Skeletal muscle tissue (tissue), 4 donors: ENCODE results near the gene SRP9. TPM values are rescaled to one million over a fixed set of nuclear protein-coding genes. Genes with fewer than 3 reads are reported as not detected.

Source experiments
- H3K27ac ChIP-seq: one replicate; pipeline ENCODE4 v1.7.0; 2013; ENCODE audit warnings: mild to moderate bottlenecking, low read depth, low read length, inconsistent platforms
- H3K27me3 ChIP-seq, 3 donors: one replicate each; pipeline ENCODE4 v1.7.0; 2013; ENCODE audit warnings: low read length in 3 of 3; ENCODE audit not compliant: control insufficient read depth in 3 of 3, insufficient read depth in 3 of 3
- H3K36me3 ChIP-seq, 3 donors: one replicate each; pipeline ENCODE4 v1.7.0; 2013; ENCODE audit warnings: low read length in 3 of 3; ENCODE audit not compliant: control insufficient read depth in 3 of 3, insufficient read depth in 3 of 3
- H3K4me1 ChIP-seq, 3 donors: one replicate each; pipeline ENCODE4 v1.7.0; 2013; ENCODE audit warnings: low read length in 3 of 3, mild to moderate bottlenecking in 3 of 3; ENCODE audit not compliant: control insufficient read depth in 3 of 3, insufficient read depth in 3 of 3
- H3K4me3 ChIP-seq, 3 donors: one replicate each; pipeline ENCODE4 v1.7.0; 2013; ENCODE audit warnings: low read length in 3 of 3
- H3K9ac ChIP-seq, 3 donors: one replicate each; pipeline ENCODE4 v1.7.0; 2013; ENCODE audit warnings: low read length in 3 of 3, mild to moderate bottlenecking in 3 of 3, moderate library complexity in 2 of 3, low read depth in 1 of 3
- H3K9me3 ChIP-seq, 3 donors: one replicate each; pipeline ENCODE4 v1.7.0; 2013; ENCODE audit warnings: low read length in 3 of 3; ENCODE audit not compliant: control insufficient read depth in 3 of 3
- total RNA-seq: library from RNA; depleted of rRNA; stranded (reverse); fragments of >200 nt; gene quantifications from one replicate; pipeline ENCODE4 v1.2.3, GENCODE V29; 2014
- donor health status: Osteomylitis.

SRP9 gene
- total RNA-seq, 1 donor from 2014 or later, result 139 TPM

DNA sequence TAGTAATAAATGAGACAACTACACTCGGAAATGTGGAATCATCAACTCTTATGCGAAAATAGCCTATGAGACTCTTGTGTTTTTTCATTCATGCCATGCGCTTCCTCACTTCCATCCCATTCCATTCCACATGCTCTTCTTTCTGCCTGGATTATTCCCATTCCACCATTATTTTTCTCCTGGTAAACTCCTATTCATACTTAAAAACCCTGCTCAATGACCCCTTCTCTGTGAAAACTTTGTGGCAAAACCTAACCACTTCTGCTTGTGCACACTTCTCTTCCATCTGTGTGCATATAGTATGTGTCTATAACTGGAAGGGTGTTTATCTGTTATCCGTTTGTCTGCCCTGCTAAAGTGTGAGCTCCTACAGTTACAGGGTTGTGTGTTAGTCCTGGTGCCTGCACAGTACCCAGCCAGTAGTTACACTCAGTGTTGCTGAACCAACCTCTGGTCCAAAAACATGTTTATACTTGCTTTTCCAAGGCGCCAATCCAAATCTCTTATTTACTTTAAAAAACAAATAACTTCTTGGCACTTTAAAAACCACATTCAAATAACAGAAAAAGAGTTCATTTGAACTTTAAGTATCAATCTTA, 43.0 kb downstream of the SRP9 start:
- no peaks in the 10 kb centered on the region for H3K27me3 ChIP-seq
- H3K27ac ChIP-seq, result no peak overlapping the region
- peaks cover 63 to 81% (median 64%) of the 10 kb centered on the region in 3 donors for H3K4me1 ChIP-seq

DNA sequence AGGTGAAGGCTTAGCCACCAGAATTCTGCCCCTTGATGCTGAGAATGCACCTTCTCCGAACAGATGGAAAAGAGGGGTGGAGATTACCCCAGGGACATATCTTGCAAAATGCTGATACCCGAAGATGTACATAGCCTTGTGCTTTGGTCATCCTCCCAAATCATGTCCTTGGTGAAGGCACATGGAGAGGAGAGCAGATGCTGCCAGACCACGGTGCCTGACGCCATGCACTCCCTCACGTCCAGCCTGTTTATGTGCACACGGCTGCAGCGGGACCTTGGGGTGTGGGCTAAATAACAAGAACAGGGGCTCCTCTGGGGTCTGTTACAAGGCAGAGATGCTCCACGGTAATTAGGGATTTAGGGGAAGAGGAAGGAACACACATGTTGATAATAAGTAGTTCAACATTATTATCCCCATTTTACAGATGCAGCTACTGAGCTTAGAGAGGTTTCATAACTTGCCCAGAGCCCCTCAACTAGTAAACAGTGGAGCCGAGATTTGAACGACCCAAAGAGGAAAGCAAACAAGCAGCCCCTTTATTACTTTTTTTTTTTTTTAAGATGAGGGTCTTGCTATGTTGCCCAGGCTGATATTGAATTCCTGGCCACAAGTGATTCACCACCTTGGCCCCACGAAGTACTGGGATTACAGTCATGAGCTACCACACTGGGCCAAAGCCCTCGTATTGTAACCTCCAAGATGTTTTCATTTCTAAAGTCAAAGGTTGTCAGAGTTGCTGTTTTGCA, 45.2 kb downstream of the SRP9 start:
- Histone ChIP-seq H3K4me1 (peaks cover 48 to 74% (median 57%) of the 10 kb centered on the region in 3 donors), H3K9me3 (no peaks in the 10 kb centered on the region), H3K27me3 (no peaks in the 10 kb centered on the region), H3K27ac (no peak overlapping the region), H3K36me3 (peaks cover 4 to 6% (median 5%) of the 10 kb centered on the region in 3 donors), H3K9ac (peak overlapping the region in 1 of 3 donors; percentile 16), H3K4me3 (no peak overlapping the region)

More for the DNA sequence above, 43.0 kb downstream of the SRP9 start:
- no peaks in the 10 kb centered on the region for H3K9me3 ChIP-seq
- no peak overlapping the region for H3K4me3 ChIP-seq
- no peak overlapping the region for H3K9ac ChIP-seq
- peaks cover 4 to 7% (median 5%) of the 10 kb centered on the region in 3 donors for H3K36me3 ChIP-seq

DNA sequence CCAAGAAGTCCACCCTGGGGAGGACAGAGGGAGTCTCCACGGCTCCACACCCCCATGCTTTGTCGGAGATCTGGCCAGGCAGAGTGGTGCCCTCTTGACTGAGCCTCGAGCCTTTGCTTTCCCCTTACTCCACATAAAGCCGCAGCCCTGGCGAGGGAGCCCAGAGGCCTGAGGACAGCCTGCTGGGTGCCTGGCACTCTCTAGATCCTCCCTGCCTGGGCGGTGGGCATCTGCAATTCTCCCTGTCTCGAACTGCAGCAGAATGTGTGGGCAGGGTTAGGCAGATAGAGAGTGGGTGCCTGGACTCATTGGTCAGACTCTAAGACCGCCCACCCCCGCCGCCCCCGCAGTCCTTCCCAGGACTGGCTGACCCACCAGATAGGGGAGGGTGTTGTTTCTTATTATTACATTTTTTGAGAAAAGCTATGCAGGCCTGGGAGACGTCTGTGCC, 46.2 kb downstream of the SRP9 start:
- Histone ChIP-seq H3K9me3 (no peaks in the 10 kb centered on the region), H3K4me1 (peaks cover 40 to 65% (median 48%) of the 10 kb centered on the region in 3 donors), H3K9ac (peak overlapping the region in 1 of 3 donors; percentile 25), H3K27me3 (no peaks in the 10 kb centered on the region), H3K36me3 (peaks cover 6 to 7% (median 6%) of the 10 kb centered on the region in 3 donors), H3K27ac (no peak overlapping the region), H3K4me3 (no peak overlapping the region)

DNA sequence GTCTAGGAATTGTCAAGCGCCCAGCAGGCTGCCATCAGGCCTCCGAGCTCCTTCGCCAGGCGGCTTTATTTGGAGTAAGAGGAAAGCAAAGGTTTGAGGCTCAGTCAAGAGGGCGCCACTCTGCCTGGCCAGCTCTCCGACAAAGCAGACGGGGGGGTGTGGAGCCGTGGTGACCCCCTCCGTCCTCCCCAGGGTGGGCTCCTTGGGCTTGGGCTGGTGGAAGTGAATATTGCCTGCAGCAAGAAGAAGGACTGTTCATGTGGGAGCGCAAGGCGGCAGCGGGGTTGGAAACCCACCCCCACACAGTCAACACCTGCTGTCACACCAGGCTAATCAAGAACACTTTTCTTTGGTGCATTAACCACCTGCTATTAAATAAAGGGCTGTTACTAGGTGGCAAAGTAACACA, 46.9 kb downstream of the SRP9 start:
- H3K27me3 ChIP-seq, result no peaks in the 10 kb centered on the region
- peak overlapping the region in 1 of 3 donors; percentile 27 for H3K9ac ChIP-seq
- peaks cover 9 to 14% (median 13%) of the 10 kb centered on the region in 3 donors for H3K36me3 ChIP-seq
- no peak overlapping the region for H3K4me3 ChIP-seq
- no peak overlapping the region for H3K27ac ChIP-seq
- H3K4me1 ChIP-seq, result peaks cover 36 to 61% (median 45%) of the 10 kb centered on the region in 3 donors
- H3K9me3 ChIP-seq, result no peaks in the 10 kb centered on the region

DNA sequence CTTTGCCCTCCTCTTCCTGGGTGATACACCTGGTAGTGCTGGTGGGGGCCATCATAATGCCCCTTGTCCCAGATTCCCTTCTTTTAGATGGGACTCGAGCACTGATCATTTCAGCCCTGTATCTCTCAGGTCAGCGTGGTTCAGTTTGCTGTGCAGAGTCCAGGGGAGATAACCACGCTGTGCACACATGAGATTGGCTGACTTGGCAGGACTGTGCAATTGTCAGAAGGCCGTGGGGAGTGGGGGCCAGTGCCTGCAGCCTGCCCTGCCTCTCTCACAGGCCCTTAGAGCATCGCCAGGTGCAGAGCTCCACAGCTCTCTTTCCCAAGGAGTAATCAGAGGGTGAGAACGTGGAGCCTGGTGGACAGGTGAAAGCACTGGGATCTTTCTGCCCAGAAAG, 47.5 kb downstream of the SRP9 start:
- Histone ChIP-seq H3K9me3 (no peaks in the 10 kb centered on the region), H3K4me3 (peak overlapping the region in 1 of 3 donors; percentile 9), H3K4me1 (peaks cover 32 to 56% (median 40%) of the 10 kb centered on the region in 3 donors), H3K27ac (no peak overlapping the region), H3K27me3 (no peaks in the 10 kb centered on the region), H3K9ac (peak overlapping the region in 2 of 3 donors; percentile 46 to 50), H3K36me3 (peaks cover 9 to 17% (median 14%) of the 10 kb centered on the region in 3 donors)

DNA sequence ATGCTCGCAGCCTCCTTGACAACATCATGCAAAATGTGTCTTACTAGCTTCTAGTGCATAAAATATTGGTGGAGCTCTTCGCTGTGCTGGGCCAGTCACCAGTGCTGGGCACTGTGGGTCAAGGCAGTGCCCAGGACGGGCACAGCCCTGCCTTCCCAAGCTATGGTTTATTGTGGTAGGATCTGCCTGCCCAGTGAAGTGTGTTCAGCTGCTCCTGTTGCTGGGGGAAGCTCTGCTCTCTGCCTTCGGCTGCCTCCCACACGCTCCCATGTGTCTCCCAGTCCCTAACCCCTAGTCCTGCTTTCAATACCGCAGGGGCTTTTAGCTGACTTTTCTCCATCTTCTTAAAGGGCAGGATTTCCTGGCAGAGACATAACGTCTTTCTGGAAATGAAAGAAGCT, 48.0 kb downstream of the SRP9 start:
- Histone ChIP-seq H3K36me3 (peaks cover 9 to 21% (median 14%) of the 10 kb centered on the region in 3 donors), H3K4me1 (peaks cover 32 to 55% (median 40%) of the 10 kb centered on the region in 3 donors), H3K9me3 (no peaks in the 10 kb centered on the region), H3K27me3 (no peaks in the 10 kb centered on the region), H3K27ac (no peak overlapping the region), H3K4me3 (peak overlapping the region in 1 of 3 donors; percentile 43), H3K9ac (peak overlapping the region in 2 of 3 donors; percentile 33 to 46)

DNA sequence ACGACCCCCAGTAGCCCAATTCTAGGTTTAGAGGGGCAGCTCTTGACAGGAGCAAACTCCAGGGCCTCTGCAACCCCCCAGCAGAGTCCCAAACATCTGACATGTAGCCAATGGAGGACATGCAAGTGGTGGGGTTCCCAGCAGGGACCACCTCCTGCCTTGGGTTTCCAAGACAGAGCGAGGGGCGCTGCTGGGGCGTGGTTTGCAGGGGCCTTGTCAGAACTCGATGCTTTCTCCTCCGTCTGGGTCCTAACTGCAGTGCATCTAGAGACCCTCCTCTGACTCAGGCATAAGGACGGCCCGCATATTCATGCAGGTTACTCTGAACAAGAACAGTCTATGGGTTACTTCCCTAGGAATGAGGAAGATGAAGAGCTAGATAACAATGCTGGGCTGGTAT, 49.5 kb downstream of the SRP9 start:
- no peak overlapping the region for H3K27ac ChIP-seq
- H3K9me3 ChIP-seq, result no peaks in the 10 kb centered on the region
- H3K27me3 ChIP-seq, result no peaks in the 10 kb centered on the region
- no peak overlapping the region for H3K9ac ChIP-seq
- H3K4me1 ChIP-seq, result peaks cover 32 to 49% (median 40%) of the 10 kb centered on the region in 3 donors
- peaks cover 16 to 36% (median 24%) of the 10 kb centered on the region in 3 donors for H3K36me3 ChIP-seq
- no peak overlapping the region for H3K4me3 ChIP-seq

DNA sequence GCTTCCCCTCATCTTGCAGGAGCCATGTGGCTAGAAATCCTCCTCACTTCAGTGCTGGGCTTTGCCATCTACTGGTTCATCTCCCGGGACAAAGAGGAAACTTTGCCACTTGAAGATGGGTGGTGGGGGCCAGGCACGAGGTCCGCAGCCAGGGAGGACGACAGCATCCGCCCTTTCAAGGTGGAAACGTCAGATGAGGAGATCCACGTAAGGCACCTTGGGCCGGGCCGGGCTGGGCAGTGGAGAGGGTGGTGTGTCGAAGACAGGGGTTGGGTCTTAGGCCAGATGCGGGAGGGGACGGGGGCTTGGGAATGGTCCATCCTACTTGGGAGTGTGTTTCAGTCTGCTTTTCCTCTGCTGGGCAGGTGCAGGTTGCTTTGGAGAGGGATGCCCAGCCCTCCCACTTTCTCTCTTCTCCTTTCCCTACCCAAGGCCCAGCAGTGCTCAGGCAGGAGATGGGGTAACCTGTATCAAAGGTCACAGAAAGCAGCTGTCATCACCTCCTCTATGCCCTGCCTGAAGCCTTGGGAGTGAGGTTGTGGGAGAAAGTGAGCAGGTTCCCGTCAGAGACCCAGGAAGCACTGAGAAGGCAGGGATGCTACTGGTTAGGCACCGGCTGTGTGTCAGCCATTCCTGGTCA, 51.2 kb downstream of the SRP9 start:
- peak overlapping the region in 1 of 3 donors; percentile 8 for H3K9ac ChIP-seq
- peaks cover 25 to 44% (median 25%) of the 10 kb centered on the region in 3 donors for H3K36me3 ChIP-seq
- H3K4me1 ChIP-seq, result peaks cover 23 to 33% (median 32%) of the 10 kb centered on the region in 3 donors
- H3K27me3 ChIP-seq, result no peaks in the 10 kb centered on the region
- H3K27ac ChIP-seq, result no peak overlapping the region
- H3K4me3 ChIP-seq, result no peak overlapping the region
- H3K9me3 ChIP-seq, result no peaks in the 10 kb centered on the region

DNA sequence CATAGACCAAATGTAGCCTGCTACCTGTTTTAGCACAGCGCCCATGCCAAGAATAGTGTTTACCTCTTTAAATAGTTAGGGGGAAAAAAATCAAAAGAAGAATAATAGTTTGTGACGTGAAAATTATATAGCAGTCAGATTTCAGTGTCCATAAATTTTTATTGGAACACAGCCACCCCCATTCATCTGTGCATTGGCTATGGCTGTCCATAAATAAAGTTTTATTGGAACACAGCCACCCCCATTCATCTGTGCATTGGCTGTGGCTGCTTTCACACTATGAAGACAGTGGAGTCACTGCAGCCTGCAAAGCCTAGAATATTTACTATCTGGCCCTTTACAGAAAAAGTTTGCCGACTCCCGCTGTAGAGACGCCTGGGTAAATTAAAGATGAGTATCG, 53.2 kb downstream of the SRP9 start:
- no peak overlapping the region for H3K4me3 ChIP-seq
- no peak overlapping the region for H3K27ac ChIP-seq
- H3K9me3 ChIP-seq, result no peaks in the 10 kb centered on the region
- peaks cover 13 to 25% (median 23%) of the 10 kb centered on the region in 3 donors for H3K4me1 ChIP-seq
- H3K9ac ChIP-seq, result no peak overlapping the region
- H3K36me3 ChIP-seq, result peaks cover 24 to 46% (median 28%) of the 10 kb centered on the region in 3 donors
- H3K27me3 ChIP-seq, result no peaks in the 10 kb centered on the region
